NB4 (cell line): Measurements from ENCODE around the gene CACUL1.
"Not testable (repeated sequence)": the region's sequence is repeated elsewhere in the genome, so short reads cannot be mapped to it uniquely, and the experiment has no call there.

Experiments
- DNase-seq: peaks from one replicate; pipeline ENCODE4 v3.0.0; 2010; ENCODE audit warnings: low read depth
- H3K4me3 ChIP-seq: one replicate; pipeline ENCODE4 v1.5.1; 2011; ENCODE audit warnings: mild to moderate bottlenecking, low read depth, low read length, moderate library complexity
- CTCF ChIP-seq: IDR thresholded peaks from one replicate; pipeline ENCODE4 v1.5.1; 2012; ENCODE audit warnings: low read depth, low read length
- MAX ChIP-seq: IDR thresholded peaks from 2 replicates; pipeline ENCODE4 v1.6.1; 2011; ENCODE audit warnings: low read depth, low read length
- MYC ChIP-seq: IDR thresholded peaks from 2 replicates; pipeline ENCODE4 v1.6.1; 2011; ENCODE audit warnings: low read depth, low read length
- POLR2A ChIP-seq: IDR thresholded peaks from 2 replicates; pipeline ENCODE4 v1.6.1; 2011; ENCODE audit warnings: mild to moderate bottlenecking; ENCODE audit not compliant: insufficient read length; ENCODE audit errors: extremely low read depth

Gene CACUL1

GRCh38 chr10:118783776-118784545 is 29.2 kb upstream of the CACUL1 start:
- DNase-seq: no peak
- TF ChIP-seq MYC (no peak), MAX (no peak), CTCF (no peak), POLR2A (no peak)
- no peak overlapping the region for H3K4me3 ChIP-seq

GRCh38 chr10:118782916-118783465 is 28.2 kb upstream of the CACUL1 start:
- DNase-seq, H3K4me3 ChIP-seq: not testable (repeated sequence)

GRCh38 chr10:118781541-118781940 is 26.8 kb upstream of the CACUL1 start:
- no peak for DNase-seq
- H3K4me3 ChIP-seq: no peak overlapping the region
- no peak for TF ChIP-seq CTCF
- TF ChIP-seq MYC: no peak
- no peak for TF ChIP-seq POLR2A
- no peak for TF ChIP-seq MAX

- TF ChIP-seq CTCF: no peak
- TF ChIP-seq MAX: no peak
- TF ChIP-seq MYC: no peak
- TF ChIP-seq POLR2A: no peak
- no peak for DNase-seq
- no peak overlapping the region for H3K4me3 ChIP-seq
Observed at GRCh38 chr10:118778727-118779126, 24.0 kb upstream of the CACUL1 start.

GRCh38 chr10:118776960-118777359 is 22.2 kb upstream of the CACUL1 start:
- no peak for DNase-seq
- H3K4me3 ChIP-seq: no peak overlapping the region
- TF ChIP-seq MAX (no peak), POLR2A (no peak), CTCF (no peak), MYC (no peak)

GRCh38 chr10:118776033-118776432 is 21.3 kb upstream of the CACUL1 start:
- TF ChIP-seq CTCF (no peak), MYC (no peak), POLR2A (no peak), MAX (no peak)
- DNase-seq: no peak
- H3K4me3 ChIP-seq: no peak overlapping the region
